Activated CD4-positive, alpha-beta memory T cell treated with anti-CD3 and anti-CD28 coated beads for 36 hours (primary cell): ENCODE data around the gene CHST7. TPM values are rescaled to one million over a fixed set of nuclear protein-coding genes. Genes with fewer than 3 reads are reported as not detected.

Experiments
- CTCF ChIA-PET: fragments of 350-600 bp; sonication (Branson Sonifier 250); formaldehyde crosslinking; loops from one replicate; lab custom pipeline; 2021; ENCODE audit warnings: antibody characterized with exemption, inconsistent platforms; lab: Charles Lee
- POLR2A ChIA-PET: fragments of 350-600 bp; sonication (Branson Sonifier 250); formaldehyde crosslinking; loops from one replicate; lab custom pipeline; 2021; ENCODE audit warnings: antibody characterized with exemption; lab: Charles Lee
- DNase-seq: peaks from one replicate; pipeline ENCODE4 v3.0.0-alpha.2; 2020
- H3K27ac Mint-ChIP-seq: one replicate; pipeline ENCODE4 v1.8.0; 2021; ENCODE audit warnings: mixed read lengths
- H3K27me3 Mint-ChIP-seq: one replicate; pipeline ENCODE4 v1.8.0; 2021; ENCODE audit warnings: mixed read lengths
- H3K36me3 Mint-ChIP-seq: one replicate; pipeline ENCODE4 v1.8.0; 2021; ENCODE audit warnings: mixed read lengths
- H3K4me1 Mint-ChIP-seq: one replicate; pipeline ENCODE4 v1.8.0; 2021; ENCODE audit warnings: low read depth, mixed read lengths
- H3K4me3 Mint-ChIP-seq: one replicate; pipeline ENCODE4 v1.8.0; 2021; ENCODE audit warnings: mild to moderate bottlenecking, mixed read lengths
- H3K9me3 Mint-ChIP-seq: one replicate; pipeline ENCODE4 v1.8.0; 2021; ENCODE audit warnings: mixed read lengths
- intact Hi-C: fragments of 100-400 bp; cut with micrococcal nuclease; formaldehyde crosslinking; loops from one replicate; pipeline ENCODE4 v1.15.1; 2023
- total RNA-seq, 2 experiments: library from RNA; stranded (reverse); gene quantifications; one replicate each; pipeline ENCODE4 v1.2.3, GENCODE V29; 2021

CHST7 gene
- total RNA-seq, 2 experiments from 2014 or later, result 5.1 to 6.1 TPM

- peak overlapping the region; percentile 62 for H3K27ac Mint-ChIP-seq
Measured at GRCh38 chrX:46611658-46612362, 38.2 kb downstream of the CHST7 start.

GRCh38 chrX:46617906-46618305 lies 44.3 kb downstream of the CHST7 start:
- ChIA-PET CTCF (no interaction called here), POLR2A (no interaction called here)
- DNase-seq, result peak; percentile 38
- H3K27me3 Mint-ChIP-seq, result no peaks in the 10 kb centered on the region
- intact Hi-C loops, result no loop called here
- H3K4me1 Mint-ChIP-seq, result peaks cover 17% of the 10 kb centered on the region
- H3K27ac Mint-ChIP-seq, result peak overlapping the region; percentile 47
- H3K4me3 Mint-ChIP-seq, result no peak overlapping the region
- H3K36me3 Mint-ChIP-seq, result peaks cover 35% of the 10 kb centered on the region
- H3K9me3 Mint-ChIP-seq, result peaks cover 4% of the 10 kb centered on the region

More at GRCh38 chrX:46611658-46612362, 38.2 kb downstream of the CHST7 start:
- ChIA-PET CTCF (interaction anchor here (0.8 kb wide), 1 partner anchor 185 kb away, joined by 3 read pairs; no protein-coding TSS in a partner anchor), POLR2A (no interaction called here)
- peaks cover 35% of the 10 kb centered on the region for H3K4me1 Mint-ChIP-seq
- H3K9me3 Mint-ChIP-seq, result no peaks in the 10 kb centered on the region
- peak overlapping the region; percentile 28 for H3K4me3 Mint-ChIP-seq
- DNase-seq, result peak; percentile 51
- H3K27me3 Mint-ChIP-seq, result no peaks in the 10 kb centered on the region
- H3K36me3 Mint-ChIP-seq, result peaks cover 5% of the 10 kb centered on the region
- intact Hi-C loops, result loop anchor here (2.0 to 5.0 kb wide), 2 partner anchors 15 to 35 kb away; no protein-coding TSS in a partner anchor

- POLR2A ChIA-PET, result no interaction called here
- intact Hi-C loops, result no loop called here
- no peak overlapping the region for H3K27ac Mint-ChIP-seq
- no peak for DNase-seq
- CTCF ChIA-PET, result no interaction called here
- peaks cover 35% of the 10 kb centered on the region for H3K36me3 Mint-ChIP-seq
- H3K4me1 Mint-ChIP-seq, result peaks cover 15% of the 10 kb centered on the region
- no peak overlapping the region for H3K4me3 Mint-ChIP-seq
- H3K9me3 Mint-ChIP-seq, result peaks cover 4% of the 10 kb centered on the region
- no peaks in the 10 kb centered on the region for H3K27me3 Mint-ChIP-seq
Measured at GRCh38 chrX:46618947-46619346, 45.4 kb downstream of the CHST7 start.

- H3K27ac Mint-ChIP-seq, result no peak overlapping the region
- no peak overlapping the region for H3K4me3 Mint-ChIP-seq
- ChIA-PET CTCF (no interaction called here), POLR2A (no interaction called here)
- H3K4me1 Mint-ChIP-seq, result peaks cover 15% of the 10 kb centered on the region
- H3K27me3 Mint-ChIP-seq, result no peaks in the 10 kb centered on the region
- peaks cover 34% of the 10 kb centered on the region for H3K36me3 Mint-ChIP-seq
- DNase-seq, result no peak
- intact Hi-C loops, result no loop called here
- H3K9me3 Mint-ChIP-seq, result peaks cover 4% of the 10 kb centered on the region
Measured at GRCh38 chrX:46620505-46620904, 46.9 kb downstream of the CHST7 start.

GRCh38 chrX:46621572-46621971 lies 48.0 kb downstream of the CHST7 start:
- Mint-ChIP-seq H3K36me3 (peaks cover 32% of the 10 kb centered on the region), H3K4me3 (no peak overlapping the region), H3K9me3 (peaks cover 4% of the 10 kb centered on the region), H3K27ac (no peak overlapping the region), H3K27me3 (no peaks in the 10 kb centered on the region), H3K4me1 (peaks cover 19% of the 10 kb centered on the region)
- DNase-seq, result no peak
- ChIA-PET CTCF (no interaction called here), POLR2A (no interaction called here)
- intact Hi-C loops, result no loop called here

- Mint-ChIP-seq H3K9me3 (no peaks in the 10 kb centered on the region), H3K36me3 (peaks cover 20% of the 10 kb centered on the region), H3K4me3 (no peak overlapping the region), H3K27me3 (no peaks in the 10 kb centered on the region), H3K27ac (no peak overlapping the region), H3K4me1 (peaks cover 30% of the 10 kb centered on the region)
- no peak for DNase-seq
- intact Hi-C loops, result no loop called here
- ChIA-PET POLR2A (no interaction called here), CTCF (no interaction called here)
Measured at GRCh38 chrX:46624090-46624786, 50.7 kb downstream of the CHST7 start.

GRCh38 chrX:46626566-46626965 lies 53.0 kb downstream of the CHST7 start:
- ChIA-PET CTCF (no interaction called here), POLR2A (interaction anchor here (1.0 to 1.1 kb wide), 2 partner anchors 10 to 54 kb away, joined by 3 read pairs; no protein-coding TSS in a partner anchor)
- Mint-ChIP-seq H3K27me3 (no peaks in the 10 kb centered on the region), H3K27ac (peak overlapping the region; percentile 77), H3K4me1 (peaks cover 37% of the 10 kb centered on the region), H3K4me3 (peak overlapping the region; percentile 23), H3K36me3 (peaks cover 17% of the 10 kb centered on the region), H3K9me3 (no peaks in the 10 kb centered on the region)
- intact Hi-C loops, result loop anchor here (1.0 to 5.0 kb wide), 3 partner anchors 16 to 54 kb away; no protein-coding TSS in a partner anchor
- peak; percentile 64 for DNase-seq

GRCh38 chrX:46627062-46627461 lies 53.5 kb downstream of the CHST7 start:
- no peaks in the 10 kb centered on the region for H3K27me3 Mint-ChIP-seq
- ChIA-PET POLR2A (interaction anchor here (1.0 to 1.1 kb wide), 2 partner anchors 10 to 54 kb away, joined by 3 read pairs; no protein-coding TSS in a partner anchor), CTCF (no interaction called here)
- peaks cover 37% of the 10 kb centered on the region for H3K4me1 Mint-ChIP-seq
- DNase-seq, result no peak
- H3K4me3 Mint-ChIP-seq, result no peak overlapping the region
- intact Hi-C loops, result loop anchor here (2.0 to 5.0 kb wide), 2 partner anchors 16 to 40 kb away; no protein-coding TSS in a partner anchor
- H3K9me3 Mint-ChIP-seq, result no peaks in the 10 kb centered on the region
- peaks cover 18% of the 10 kb centered on the region for H3K36me3 Mint-ChIP-seq
- peak overlapping the region; percentile 45 for H3K27ac Mint-ChIP-seq

- DNase-seq, result no peak
- H3K27me3 Mint-ChIP-seq, result no peaks in the 10 kb centered on the region
- H3K36me3 Mint-ChIP-seq, result peaks cover 18% of the 10 kb centered on the region
- peak overlapping the region; percentile 45 for H3K27ac Mint-ChIP-seq
- H3K9me3 Mint-ChIP-seq, result no peaks in the 10 kb centered on the region
- ChIA-PET CTCF (interaction anchor here (0.6 kb wide), 1 partner anchor 115 kb away, joined by 4 read pairs; no protein-coding TSS in a partner anchor), POLR2A (interaction anchor here (0.8 to 1.6 kb wide), 2 partner anchors 9 to 55 kb away, joined by 3 to 6 read pairs; no protein-coding TSS in a partner anchor)
- H3K4me3 Mint-ChIP-seq, result no peak overlapping the region
- intact Hi-C loops, result loop anchor here (2.0 to 5.0 kb wide), 2 partner anchors 17 to 41 kb away; no protein-coding TSS in a partner anchor
- peaks cover 39% of the 10 kb centered on the region for H3K4me1 Mint-ChIP-seq
Measured at GRCh38 chrX:46627711-46628419, 54.3 kb downstream of the CHST7 start.

- CTCF ChIA-PET, result interaction anchor here (0.6 to 1.0 kb wide), 2 partner anchors 13 to 114 kb away, joined by 3 to 4 read pairs; no protein-coding TSS in a partner anchor
- DNase-seq, result peak; percentile 46
Measured at GRCh38 chrX:46628460-46629371, 55.2 kb downstream of the CHST7 start.

GRCh38 chrX:46630141-46630540 lies 56.6 kb downstream of the CHST7 start:
- Mint-ChIP-seq H3K4me3 (no peak overlapping the region), H3K27ac (no peak overlapping the region), H3K4me1 (peaks cover 50% of the 10 kb centered on the region), H3K36me3 (peaks cover 18% of the 10 kb centered on the region), H3K27me3 (no peaks in the 10 kb centered on the region), H3K9me3 (no peaks in the 10 kb centered on the region)
- intact Hi-C loops, result no loop called here
- POLR2A ChIA-PET, result interaction anchor here (1.2 kb wide), 1 partner anchor 57 kb away, joined by 3 read pairs; no protein-coding TSS in a partner anchor
- DNase-seq, result no peak
- CTCF ChIA-PET, result no interaction called here

More at GRCh38 chrX:46628460-46629371, 55.2 kb downstream of the CHST7 start:
- Mint-ChIP-seq H3K27ac (peak overlapping the region; percentile 64), H3K4me3 (no peak overlapping the region), H3K9me3 (no peaks in the 10 kb centered on the region), H3K36me3 (peaks cover 18% of the 10 kb centered on the region), H3K4me1 (peaks cover 42% of the 10 kb centered on the region), H3K27me3 (no peaks in the 10 kb centered on the region)
- POLR2A ChIA-PET, result interaction anchor here (0.8 to 1.6 kb wide), 4 partner anchors 9 to 56 kb away, joined by 3 to 6 read pairs (median 3); no protein-coding TSS in a partner anchor
- intact Hi-C loops, result loop anchor here (5.0 kb wide), 1 partner anchor 41 kb away; no protein-coding TSS in a partner anchor
